Small intestine (tissue), 7 donors: ENCODE results near the gene NPB. TPM values are rescaled to one million over a fixed set of nuclear protein-coding genes. Genes with fewer than 3 reads are reported as not detected.

Source experiments
- DNase-seq, 2 donors: peaks; one replicate each; pipeline versions ENCODE4 v3.0.0 to v3.0.0-alpha.2; 2013
- FAIRE-seq: peaks from 2 replicates; lab custom pipeline; 2012; peaks lifted over from hg19 to GRCh38; lab: Jason Lieb, UNC
- H3K27ac ChIP-seq, 3 donors: one replicate each; pipeline ENCODE4 v1.5.1; 2013; ENCODE audit warnings: low read length in 2 of 3, mild to moderate bottlenecking in 2 of 3, control low read depth in 1 of 3, inconsistent platforms in 1 of 3, low read depth in 1 of 3, moderate library complexity in 1 of 3
- H3K27me3 ChIP-seq, 3 donors: one replicate each; pipeline ENCODE4 v1.6.1; 2013; ENCODE audit warnings: low read length in 3 of 3, inconsistent platforms in 1 of 3; ENCODE audit not compliant: control insufficient read depth in 3 of 3, insufficient read depth in 3 of 3
- H3K36me3 ChIP-seq, 3 donors: one replicate each; pipeline ENCODE4 v1.6.1; 2013; ENCODE audit warnings: low read length in 3 of 3, inconsistent platforms in 1 of 3, low read depth in 1 of 3, mild to moderate bottlenecking in 1 of 3, moderate library complexity in 1 of 3; ENCODE audit not compliant: control insufficient read depth in 3 of 3, insufficient read depth in 2 of 3
- H3K4me1 ChIP-seq, 3 donors: one replicate each; pipeline ENCODE4 v1.6.1; 2013; ENCODE audit warnings: low read length in 2 of 3, inconsistent platforms in 1 of 3, low read depth in 1 of 3, mild to moderate bottlenecking in 1 of 3, moderate library complexity in 1 of 3; ENCODE audit not compliant: control insufficient read depth in 3 of 3, insufficient read depth in 2 of 3
- H3K4me3 ChIP-seq, 3 donors: one replicate each; pipeline ENCODE4 v1.5.1; 2013; ENCODE audit warnings: low read length in 3 of 3, control low read depth in 1 of 3, inconsistent platforms in 1 of 3, low read depth in 1 of 3, mild to moderate bottlenecking in 1 of 3, moderate library complexity in 1 of 3
- H3K9me3 ChIP-seq, 2 donors: one replicate each; pipeline ENCODE4 v1.6.1; 2013; ENCODE audit warnings: low read depth in 1 of 2, low read length in 1 of 2; ENCODE audit not compliant: control insufficient read depth in 2 of 2, insufficient read depth in 1 of 2
- WGBS, 3 donors: extraction: QIAGEN DNeasy Blood & Tissue Kit; methylation state at CpG; one replicate each; pipeline ENCODE4 v1.1.7; 2013; 5-methylcytosine and 5-hydroxymethylcytosine counted together
- polyA plus RNA-seq, 4 donors: library from polyadenylated mRNA; stranded (reverse) in 3 of 4; unstranded in 1 of 4; fragments of 200-250 nt in 3 of 4; fragments of 120-200 nt in 1 of 4; gene quantifications; one replicate each; pipeline versions ENCODE4 v1.2.1 to v1.2.3, GENCODE V29; 2013
- donor health status: healthy with polysubstance abuse.
- donor health status: control.
- donor health status: control.
- donor health status: Bipolar disorder and iron deficiency.
- donor health status: healthy.

NPB gene
- polyA plus RNA-seq, 4 donors, result 0.21 to 1.8 (median 0.59) TPM

DNA sequence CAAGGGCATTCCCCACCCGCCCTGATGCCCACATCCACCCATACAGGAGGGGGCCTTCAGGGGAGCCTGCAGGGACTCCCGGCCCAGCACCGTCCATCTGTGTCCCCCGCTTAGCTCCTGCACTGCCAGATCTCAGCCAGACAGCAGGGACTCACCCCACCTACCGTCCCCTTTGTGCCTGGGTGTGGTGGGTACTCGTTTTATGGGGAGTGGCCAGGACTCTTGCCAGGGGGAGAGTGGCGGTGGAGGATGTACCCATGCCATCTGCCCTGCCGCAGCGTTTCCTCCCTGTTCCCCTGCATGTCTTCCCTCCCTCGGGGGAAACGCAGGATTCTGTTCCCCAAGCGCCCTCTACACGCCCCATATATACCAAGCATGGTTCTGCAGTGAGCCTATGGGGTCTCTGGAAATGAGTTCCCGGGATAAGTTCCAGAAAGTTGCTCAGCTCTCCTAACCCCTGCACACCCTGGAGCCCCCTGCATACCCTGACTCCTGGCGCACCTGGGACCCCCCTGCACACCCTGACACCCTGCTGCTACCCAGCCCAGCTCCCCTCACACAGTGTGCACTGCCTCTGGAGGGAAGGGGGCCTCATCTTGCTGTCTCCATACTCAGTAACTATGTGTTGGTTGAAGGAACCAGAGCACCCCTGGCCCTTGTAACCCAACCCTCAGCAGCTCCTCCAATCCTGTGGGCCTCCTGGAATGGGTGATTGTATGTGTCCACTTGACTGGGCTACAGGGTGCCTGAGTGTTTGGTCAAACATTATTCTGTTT lies 29.7 kb downstream of the NPB start:
- Histone ChIP-seq H3K4me1 (peaks cover 0 to 13% (median 0%) of the 10 kb centered on the region in 3 donors), H3K36me3 (peaks cover 0 to 18% (median 0%) of the 10 kb centered on the region in 3 donors), H3K27me3 (peaks cover 0 to 15% (median 4%) of the 10 kb centered on the region in 3 donors), H3K9me3 (no peaks in the 10 kb centered on the region), H3K27ac (no peak overlapping the region), H3K4me3 (no peak overlapping the region)
- WGBS, 3 donors, result 25 to 47% (median 40%) methylated on average over 15 of the region's 15 CpGs
- DNase-seq (no peak), FAIRE-seq (no peak)

DNA sequence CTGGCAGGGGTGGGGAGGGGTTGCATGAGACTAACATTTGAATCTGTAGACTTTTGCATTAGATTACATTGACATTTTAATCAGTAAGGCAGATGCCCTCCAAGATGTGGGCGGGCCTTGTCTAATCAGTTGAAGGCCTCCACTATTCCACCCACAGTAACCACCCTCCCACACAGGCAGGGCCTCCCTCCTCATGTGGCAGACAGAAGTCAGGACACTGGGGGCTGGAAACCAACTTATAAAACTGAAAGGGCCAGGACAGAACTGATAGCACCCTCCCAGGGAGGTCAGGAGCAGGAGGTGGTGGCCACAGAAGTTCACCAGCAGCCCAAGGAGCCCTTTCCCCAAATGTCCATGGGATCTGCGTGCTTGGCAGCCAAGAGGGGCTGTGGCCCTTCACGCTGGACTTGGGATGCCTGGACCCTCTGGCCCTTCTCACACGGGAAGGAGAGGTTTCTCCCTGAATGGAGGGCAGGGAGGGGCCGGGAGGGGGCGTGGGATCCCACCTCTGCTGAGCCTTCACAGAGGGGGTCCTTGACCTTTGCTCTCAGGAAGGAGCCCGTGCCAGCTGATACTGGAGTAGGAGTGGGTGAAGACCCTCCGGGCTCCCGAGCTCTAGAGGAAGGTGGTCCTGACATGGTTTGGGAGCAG lies 30.4 kb downstream of the NPB start:
- FAIRE-seq (no peak), DNase-seq (no peak)
- Histone ChIP-seq H3K4me3 (no peak overlapping the region), H3K4me1 (peaks cover 0 to 16% (median 0%) of the 10 kb centered on the region in 3 donors), H3K36me3 (peaks cover 0 to 18% (median 0%) of the 10 kb centered on the region in 3 donors), H3K27me3 (peaks cover 0 to 15% (median 4%) of the 10 kb centered on the region in 3 donors), H3K9me3 (no peaks in the 10 kb centered on the region), H3K27ac (no peak overlapping the region)
- 81 to 86% (median 83%) methylated on average over 9 of the region's 9 CpGs for WGBS, 3 donors

GRCh38 chr17:81933178-81933699 lies 31.2 kb downstream of the NPB start:
- Histone ChIP-seq H3K4me3 (no peak overlapping the region), H3K9me3 (no peaks in the 10 kb centered on the region), H3K4me1 (peaks cover 0 to 17% (median 0%) of the 10 kb centered on the region in 3 donors), H3K27me3 (peaks cover 0 to 14% (median 4%) of the 10 kb centered on the region in 3 donors), H3K27ac (no peak overlapping the region), H3K36me3 (peaks cover 0 to 18% (median 0%) of the 10 kb centered on the region in 3 donors)
- WGBS, 3 donors, result 84 to 92% (median 85%) methylated on average over 12 to 14 of the region's 14 CpGs
- DNase-seq (no peak), FAIRE-seq (no peak)

GRCh38 chr17:81934098-81934757 lies 32.2 kb downstream of the NPB start:
- DNase-seq, result no peak
- H3K9me3 ChIP-seq, result no peaks in the 10 kb centered on the region
- H3K36me3 ChIP-seq, result peaks cover 0 to 18% (median 0%) of the 10 kb centered on the region in 3 donors
- no peak overlapping the region for H3K4me3 ChIP-seq
- H3K27me3 ChIP-seq, result peaks cover 0 to 5% (median 0%) of the 10 kb centered on the region in 3 donors
- WGBS, 3 donors, result 88 to 89% (median 88%) methylated on average over 22 to 23 of the region's 23 CpGs
- peaks cover 0 to 8% (median 0%) of the 10 kb centered on the region in 3 donors for H3K4me1 ChIP-seq
- no peak overlapping the region for H3K27ac ChIP-seq
- FAIRE-seq, result no peak

DNA sequence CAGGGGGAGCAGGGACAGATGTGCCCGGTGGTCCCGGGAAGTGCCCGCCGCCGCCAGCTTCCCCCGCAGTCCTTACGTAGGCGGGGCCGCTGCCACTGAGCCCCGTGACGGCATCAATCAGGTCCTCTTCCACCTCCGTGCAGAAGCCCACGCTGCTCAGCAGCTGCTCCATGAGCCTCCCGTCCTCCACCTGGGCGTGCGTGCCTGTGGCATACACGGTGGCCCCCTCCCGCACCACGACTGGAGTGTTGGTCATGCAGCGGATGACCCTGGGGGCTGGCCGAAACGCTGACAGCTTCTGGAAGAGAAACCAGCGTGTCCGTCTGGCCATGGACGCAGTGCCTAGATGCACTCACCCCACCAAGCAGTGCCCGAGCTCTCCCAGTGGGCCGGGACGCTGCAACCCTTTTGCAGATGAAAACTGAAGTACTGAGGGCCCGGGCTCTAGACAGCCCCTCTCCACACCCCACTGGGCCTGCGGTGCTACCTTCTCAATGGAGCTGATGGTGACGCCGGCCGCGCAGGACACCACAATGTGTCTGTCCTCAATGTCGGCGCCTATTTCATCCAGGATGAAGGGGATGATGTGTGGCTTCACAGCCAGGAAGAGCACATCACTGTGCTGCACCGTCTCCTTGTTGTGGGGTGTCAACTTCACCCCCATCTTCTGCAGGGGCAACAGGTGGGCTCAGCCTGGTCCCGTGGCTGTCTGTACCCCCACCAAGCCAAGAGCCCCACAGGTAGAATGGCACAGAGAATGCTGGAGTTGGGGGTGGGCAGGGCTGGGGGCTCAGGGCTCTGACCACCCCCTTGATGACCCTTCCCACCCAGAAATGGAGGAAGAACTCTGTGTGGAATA lies 33.0 kb downstream of the NPB start:
- no peaks in the 10 kb centered on the region for H3K9me3 ChIP-seq
- H3K4me1 ChIP-seq, result peaks cover 0 to 8% (median 0%) of the 10 kb centered on the region in 3 donors
- 93 to 96% (median 94%) methylated on average over 36 to 38 of the region's 38 CpGs for WGBS, 3 donors
- peaks cover 0 to 18% (median 0%) of the 10 kb centered on the region in 3 donors for H3K36me3 ChIP-seq
- FAIRE-seq (no peak), DNase-seq (no peak)
- no peak overlapping the region for H3K27ac ChIP-seq
- no peak overlapping the region for H3K4me3 ChIP-seq
- peaks cover 0 to 5% (median 0%) of the 10 kb centered on the region in 3 donors for H3K27me3 ChIP-seq

DNA sequence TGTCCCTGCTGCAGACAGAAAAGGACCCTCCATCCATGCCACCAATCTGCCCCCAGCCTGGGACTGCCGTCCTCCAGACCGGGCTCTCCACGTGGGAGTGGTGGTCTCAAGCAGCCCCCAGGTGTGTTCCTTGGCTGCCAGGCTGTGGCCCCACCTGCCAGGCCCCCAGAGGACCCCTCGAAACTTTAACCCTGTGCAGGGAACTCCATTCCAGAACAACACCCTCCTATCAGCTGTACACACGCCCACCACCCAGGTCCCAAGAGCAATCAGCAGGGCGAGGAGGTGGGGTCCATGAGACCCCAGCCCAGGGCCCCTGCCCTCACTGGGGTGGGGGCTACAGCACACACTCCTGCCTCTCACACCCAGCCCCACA lies 33.7 kb downstream of the NPB start:
- 86 to 89% (median 88%) methylated on average over 6 of the region's 6 CpGs for WGBS, 3 donors
- FAIRE-seq (no peak), DNase-seq (no peak)
- Histone ChIP-seq H3K4me3 (no peak overlapping the region), H3K36me3 (peaks cover 0 to 16% (median 0%) of the 10 kb centered on the region in 3 donors), H3K27me3 (peaks cover 0 to 5% (median 0%) of the 10 kb centered on the region in 3 donors), H3K4me1 (peaks cover 0 to 8% (median 0%) of the 10 kb centered on the region in 3 donors), H3K27ac (no peak overlapping the region), H3K9me3 (no peaks in the 10 kb centered on the region)

DNA sequence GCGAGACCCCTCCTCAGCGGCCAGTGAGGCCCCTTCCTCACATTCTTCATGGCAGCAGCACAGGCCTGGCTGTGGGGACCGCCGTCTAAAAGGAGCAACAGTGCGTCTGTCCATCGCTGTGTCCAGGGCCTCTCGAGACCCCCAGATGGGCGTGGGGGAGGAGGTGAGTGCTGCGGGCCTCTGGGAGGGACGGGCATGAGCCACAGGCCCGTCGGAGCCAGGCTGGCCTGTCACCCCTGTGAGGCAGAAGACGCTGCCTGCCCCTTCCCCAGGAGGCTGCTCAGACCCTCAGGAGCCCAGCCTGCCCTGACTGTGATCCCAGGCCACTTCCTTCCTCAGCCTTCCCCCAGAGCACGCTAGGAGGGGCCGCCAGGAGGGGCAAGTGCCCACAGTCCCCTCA lies 37.2 kb downstream of the NPB start:
- Histone ChIP-seq H3K4me1 (peaks cover 0 to 8% (median 0%) of the 10 kb centered on the region in 3 donors), H3K27me3 (peaks cover 0 to 14% (median 0%) of the 10 kb centered on the region in 3 donors), H3K36me3 (peaks cover 0 to 10% (median 0%) of the 10 kb centered on the region in 3 donors), H3K27ac (no peak overlapping the region), H3K4me3 (no peak overlapping the region), H3K9me3 (no peaks in the 10 kb centered on the region)
- no peak for FAIRE-seq
- 68 to 83% (median 79%) methylated on average over 14 to 15 of the region's 15 CpGs for WGBS, 3 donors
- DNase-seq, result no peak
